Neutrophil (primary cell): Measurements from ENCODE around the gene CFAP251.

Experiments used
- H3K27ac ChIP-seq: fragments of 200-600 bp; sonication (generic); 2 replicates; pipeline ENCODE4 v1.5.1; 2016; ENCODE audit warnings: mild to moderate bottlenecking, moderate library complexity
- H3K27me3 ChIP-seq: fragments of 200-600 bp; sonication (generic); 2 replicates; pipeline ENCODE4 v1.6.0; 2016; ENCODE audit warnings: mild to moderate bottlenecking
- H3K36me3 ChIP-seq: fragments of 200-600 bp; sonication (generic); 2 replicates; pipeline ENCODE4 v1.5.1; 2017
- H3K4me1 ChIP-seq, 2 experiments: fragments of 200-600 bp in 1 of 2; sonication (generic) in 1 of 2; 1 replicate in 1 of 2; 2 replicates in 1 of 2; pipeline versions ENCODE4 v1.5.1 to v1.6.1; 2013 to 2016; ENCODE audit warnings: low read depth in 1 of 2, low read length in 1 of 2, mild to moderate bottlenecking in 1 of 2, moderate library complexity in 1 of 2; ENCODE audit not compliant: control insufficient read depth in 1 of 2, insufficient read depth in 1 of 2
- H3K4me3 ChIP-seq, 2 experiments: fragments of 200-600 bp in 1 of 2; sonication (generic) in 1 of 2; 1 replicate in 1 of 2; 2 replicates in 1 of 2; pipeline ENCODE4 v1.5.1; 2013 to 2016; ENCODE audit warnings: low read depth in 1 of 2, low read length in 1 of 2, mild to moderate bottlenecking in 1 of 2, moderate library complexity in 1 of 2
- H3K9me3 ChIP-seq: fragments of 200-600 bp; sonication (generic); 2 replicates; pipeline ENCODE4 v1.5.1; 2016
- TF ChIP-seq, protein P1 (sequence below): fragments of 200-600 bp; sonication (generic); IDR thresholded peaks from 2 replicates; pipeline ENCODE4 v1.5.1; 2016; ENCODE audit warnings: antibody characterized with exemption

The CFAP251 gene

GRCh38 chr12:121990114-121990647, 71.8 kb downstream of the CFAP251 start:
- Histone ChIP-seq H3K36me3 (no peaks in the 10 kb centered on the region), H3K27ac (no peak overlapping the region), H3K4me3 (no peak overlapping the region), H3K9me3 (no peaks in the 10 kb centered on the region), H3K27me3 (peaks cover 13% of the 10 kb centered on the region), H3K4me1 (no peaks in the 10 kb centered on the region)
- TF ChIP-seq, protein P1, sequence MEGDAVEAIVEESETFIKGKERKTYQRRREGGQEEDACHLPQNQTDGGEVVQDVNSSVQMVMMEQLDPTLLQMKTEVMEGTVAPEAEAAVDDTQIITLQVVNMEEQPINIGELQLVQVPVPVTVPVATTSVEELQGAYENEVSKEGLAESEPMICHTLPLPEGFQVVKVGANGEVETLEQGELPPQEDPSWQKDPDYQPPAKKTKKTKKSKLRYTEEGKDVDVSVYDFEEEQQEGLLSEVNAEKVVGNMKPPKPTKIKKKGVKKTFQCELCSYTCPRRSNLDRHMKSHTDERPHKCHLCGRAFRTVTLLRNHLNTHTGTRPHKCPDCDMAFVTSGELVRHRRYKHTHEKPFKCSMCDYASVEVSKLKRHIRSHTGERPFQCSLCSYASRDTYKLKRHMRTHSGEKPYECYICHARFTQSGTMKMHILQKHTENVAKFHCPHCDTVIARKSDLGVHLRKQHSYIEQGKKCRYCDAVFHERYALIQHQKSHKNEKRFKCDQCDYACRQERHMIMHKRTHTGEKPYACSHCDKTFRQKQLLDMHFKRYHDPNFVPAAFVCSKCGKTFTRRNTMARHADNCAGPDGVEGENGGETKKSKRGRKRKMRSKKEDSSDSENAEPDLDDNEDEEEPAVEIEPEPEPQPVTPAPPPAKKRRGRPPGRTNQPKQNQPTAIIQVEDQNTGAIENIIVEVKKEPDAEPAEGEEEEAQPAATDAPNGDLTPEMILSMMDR: no peak

DNA sequence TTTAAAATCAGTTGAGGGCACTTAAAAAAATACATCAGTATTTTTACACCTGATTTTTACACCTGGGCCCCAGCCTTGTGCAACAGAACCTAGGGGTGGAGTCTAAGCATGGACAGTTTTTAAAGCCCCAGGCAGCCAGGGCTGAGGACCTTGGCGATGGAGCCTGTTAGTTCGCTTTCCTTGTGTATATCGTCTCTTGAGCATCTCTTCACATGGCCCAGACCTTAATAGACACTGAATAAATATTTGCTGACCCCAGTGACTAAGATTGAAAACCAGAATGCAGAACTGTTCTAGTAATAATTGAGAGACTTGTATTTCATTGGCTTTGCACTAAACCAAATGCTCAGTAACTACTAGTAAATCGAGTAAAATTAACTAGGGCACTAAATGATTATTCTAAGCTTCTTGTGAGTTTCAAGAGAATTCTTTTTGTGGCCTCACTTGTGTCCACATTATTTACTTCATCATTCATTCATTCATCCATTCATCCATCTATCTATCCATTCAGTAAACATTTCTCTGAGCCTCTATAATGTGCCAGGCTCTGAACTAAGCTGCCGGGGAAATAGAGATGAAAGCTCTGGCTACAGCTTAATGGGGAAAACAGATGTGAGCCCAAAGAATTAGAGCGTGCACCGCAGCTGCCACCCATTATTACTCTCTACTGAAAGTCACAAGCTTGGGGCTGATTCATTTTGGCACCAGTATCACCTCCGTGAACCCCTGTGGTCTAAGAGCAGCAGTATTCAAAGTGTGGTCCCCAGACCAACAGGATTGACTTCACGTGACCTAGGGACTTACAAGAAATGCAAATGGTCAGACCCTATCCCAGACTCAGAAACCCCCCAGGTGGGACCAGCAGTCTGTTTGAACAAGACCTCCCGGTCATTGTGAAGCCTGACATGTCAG, 72.6 kb downstream of the CFAP251 start:
- no peak overlapping the region for H3K4me3 ChIP-seq
- H3K9me3 ChIP-seq: no peaks in the 10 kb centered on the region
- no peak overlapping the region for H3K27ac ChIP-seq
- TF ChIP-seq, protein P1: no peak
- H3K4me1 ChIP-seq: no peaks in the 10 kb centered on the region
- peaks cover 19% of the 10 kb centered on the region for H3K27me3 ChIP-seq
- no peaks in the 10 kb centered on the region for H3K36me3 ChIP-seq

GRCh38 chr12:121992059-121992879, 73.9 kb downstream of the CFAP251 start:
- Histone ChIP-seq H3K27ac (no peak overlapping the region), H3K9me3 (no peaks in the 10 kb centered on the region), H3K4me1 (no peaks in the 10 kb centered on the region), H3K36me3 (no peaks in the 10 kb centered on the region), H3K27me3 (peaks cover 20% of the 10 kb centered on the region), H3K4me3 (no peak overlapping the region)
- TF ChIP-seq, protein P1: no peak

DNA sequence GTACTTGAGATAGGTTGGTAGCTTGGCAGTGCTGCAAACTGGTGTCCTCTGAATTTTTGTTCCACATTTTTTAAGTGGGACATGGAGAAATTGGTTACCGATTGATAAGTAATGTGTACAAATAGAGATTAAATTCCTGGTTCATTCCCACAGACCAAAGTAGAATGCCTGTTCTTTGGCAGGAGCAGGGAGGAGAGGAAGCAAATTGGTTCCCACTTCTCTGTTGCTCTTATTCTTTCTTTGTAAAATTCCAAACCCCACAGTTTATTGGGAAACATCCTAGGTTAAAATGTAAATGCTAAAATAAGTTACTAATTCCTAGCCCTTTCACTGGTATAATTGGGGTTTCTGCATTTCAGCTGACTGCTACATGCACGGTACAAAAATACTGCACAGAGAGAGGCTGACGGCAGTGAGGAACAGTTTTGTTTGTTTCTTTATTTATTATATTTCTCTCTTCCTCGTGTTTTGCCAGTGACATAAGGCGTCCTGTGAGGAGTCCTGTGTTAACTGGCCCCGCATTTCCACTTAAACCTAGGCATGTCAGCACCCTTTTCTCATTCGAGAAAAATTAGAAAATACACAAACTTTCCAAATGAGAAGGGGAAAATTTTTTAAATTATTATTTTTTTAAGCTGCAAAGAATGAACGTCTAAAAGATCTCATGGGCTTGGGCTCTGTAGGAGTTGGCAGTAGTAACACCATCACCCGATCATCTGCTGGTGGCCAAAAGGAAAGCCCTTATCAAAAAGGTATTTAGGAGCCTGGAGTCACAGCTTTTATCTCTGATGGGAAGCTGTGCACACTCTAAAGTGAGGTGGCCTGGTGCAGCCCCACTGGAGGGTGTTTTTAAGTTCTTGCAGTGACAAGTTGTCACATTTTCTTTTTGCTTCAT, 77.9 kb downstream of the CFAP251 start:
- Histone ChIP-seq H3K27ac (no peak overlapping the region), H3K9me3 (no peaks in the 10 kb centered on the region)
- TF ChIP-seq, protein P1: no peak

More for the DNA sequence above, 77.9 kb downstream of the CFAP251 start:
- Histone ChIP-seq H3K4me1 (no peaks in the 10 kb centered on the region), H3K4me3 (no peak overlapping the region), H3K27me3 (peaks cover 20% of the 10 kb centered on the region), H3K36me3 (no peaks in the 10 kb centered on the region)
